ENCODE results near the gene GINS3. TPM values are rescaled to one million over a fixed set of nuclear protein-coding genes. Genes with fewer than 3 reads are reported as not detected.

GINS3 gene
- total and polyA plus RNA-seq, 12 donors: 7.6 to 25.2 (median 10.5) TPM

- no peak for DNase-seq
- TF ChIP-seq POLR2A (IDR thresholded peaks at IDR 0.05): no peak
- no peak for TF ChIP-seq CTCF (IDR thresholded peaks at IDR 0.05)
- WGBS, 4 donors: 74 to 82% (median 75%) methylated on average over 2 of the region's 2 CpGs
- no peaks in the 10 kb centered on the region for H3K36me3 ChIP-seq (replicated peaks in 1 of 2)
- no peaks in the 10 kb centered on the region for H3K27me3 ChIP-seq
- H3K27ac ChIP-seq: no peak overlapping the region
- intact Hi-C loops (cut with DNase I): no loop called here
- no peaks in the 10 kb centered on the region for H3K4me1 ChIP-seq (replicated peaks in 1 of 2)
- no peak overlapping the region for H3K4me3 ChIP-seq
- no peaks in the 10 kb centered on the region for H3K9me3 ChIP-seq (replicated peaks in 1 of 3)
These were observed 25.0 kb upstream of the GINS3 start for GRCh38 chr16:58367252-58367651.

GRCh38 chr16:58371841-58372240, 20.4 kb upstream of the GINS3 start:
- Histone ChIP-seq H3K9me3 (replicated peaks in 1 of 3) (no peaks in the 10 kb centered on the region), H3K27me3 (no peaks in the 10 kb centered on the region), H3K4me1 (replicated peaks in 1 of 2) (no peaks in the 10 kb centered on the region), H3K4me3 (no peak overlapping the region), H3K36me3 (replicated peaks in 1 of 2) (no peaks in the 10 kb centered on the region), H3K27ac (no peak overlapping the region)
- intact Hi-C loops (cut with DNase I): no loop called here
- no peak for TF ChIP-seq POLR2A (IDR thresholded peaks at IDR 0.05)
- TF ChIP-seq CTCF (IDR thresholded peaks at IDR 0.05): no peak
- DNase-seq: no peak
- 87 to 95% (median 91%) methylated on average over 2 of the region's 2 CpGs for WGBS, 4 donors

GRCh38 chr16:58375386-58375785, 16.9 kb upstream of the GINS3 start:
- no peak overlapping the region for H3K4me3 ChIP-seq

GRCh38 chr16:58377932-58378331, 14.3 kb upstream of the GINS3 start:
- H3K4me1 ChIP-seq (replicated peaks in 1 of 2): no peaks in the 10 kb centered on the region
- WGBS, 4 donors: 48 to 64% (median 59%) methylated on average over 4 of the region's 4 CpGs
- TF ChIP-seq POLR2A (IDR thresholded peaks at IDR 0.05): no peak
- no peak for TF ChIP-seq CTCF (IDR thresholded peaks at IDR 0.05)
- intact Hi-C loops (cut with DNase I): no loop called here
- H3K27me3 ChIP-seq: no peaks in the 10 kb centered on the region
- H3K27ac ChIP-seq: no peak overlapping the region
- H3K4me3 ChIP-seq: no peak overlapping the region
- no peak for DNase-seq
- no peaks in the 10 kb centered on the region for H3K9me3 ChIP-seq (replicated peaks in 1 of 3)
- no peaks in the 10 kb centered on the region for H3K36me3 ChIP-seq (replicated peaks in 1 of 2)

More at GRCh38 chr16:58375386-58375785, 16.9 kb upstream of the GINS3 start:
- Histone ChIP-seq H3K36me3 (replicated peaks in 1 of 2) (no peaks in the 10 kb centered on the region), H3K4me1 (replicated peaks in 1 of 2) (no peaks in the 10 kb centered on the region), H3K9me3 (replicated peaks in 1 of 3) (no peaks in the 10 kb centered on the region), H3K27ac (no peak overlapping the region), H3K27me3 (no peaks in the 10 kb centered on the region)
- intact Hi-C loops (cut with DNase I): no loop called here
- no peak for TF ChIP-seq POLR2A (IDR thresholded peaks at IDR 0.05)
- TF ChIP-seq CTCF (IDR thresholded peaks at IDR 0.05): no peak
- DNase-seq: no peak

Measured in adrenal gland (tissue), 12 donors.